Osteocyte (in vitro differentiated cells): ENCODE measurements around the gene DCUN1D1. TPM values are rescaled to one million over a fixed set of nuclear protein-coding genes. Genes with fewer than 3 reads are reported as not detected.

Experiments used
- DNase-seq: peaks from one replicate; pipeline ENCODE4 v3.0.0; 2021; ENCODE audit warnings: mixed read lengths; ENCODE audit not compliant: unreplicated experiment; ENCODE audit errors: extremely low spot score
- H3K27ac Mint-ChIP-seq: one replicate; pipeline ENCODE4 v1.8.0; 2021; ENCODE audit warnings: mild to moderate bottlenecking, mixed read lengths; ENCODE audit not compliant: unreplicated experiment
- H3K27me3 Mint-ChIP-seq: one replicate; pipeline ENCODE4 v1.8.0; 2021; ENCODE audit warnings: mixed read lengths; ENCODE audit not compliant: unreplicated experiment
- H3K36me3 Mint-ChIP-seq: one replicate; pipeline ENCODE4 v1.8.0; 2021; ENCODE audit warnings: mixed read lengths; ENCODE audit not compliant: unreplicated experiment
- H3K4me1 Mint-ChIP-seq: one replicate; pipeline ENCODE4 v1.8.0; 2021; ENCODE audit warnings: mixed read lengths; ENCODE audit not compliant: unreplicated experiment
- H3K4me3 Mint-ChIP-seq: one replicate; pipeline ENCODE4 v1.8.0; 2021; ENCODE audit warnings: mild to moderate bottlenecking, moderate library complexity, mixed read lengths; ENCODE audit not compliant: unreplicated experiment
- H3K9me3 Mint-ChIP-seq: one replicate; pipeline ENCODE4 v1.8.0; 2021; ENCODE audit warnings: mixed read lengths; ENCODE audit not compliant: unreplicated experiment
- CTCF ChIP-seq: fragments of 200-600 bp; sonication (generic); IDR thresholded peaks from 2 replicates; pipeline ENCODE4 v1.5.0; 2021; ENCODE audit warnings: antibody characterized with exemption, mild to moderate bottlenecking, moderate library complexity
- total RNA-seq: library from RNA; stranded (reverse); gene quantifications from 2 replicates; pipeline ENCODE4 v1.2.1, GENCODE V29; 2021

Gene DCUN1D1
- total RNA-seq, 1 donor from 2014 or later: 56.5 TPM

DNA sequence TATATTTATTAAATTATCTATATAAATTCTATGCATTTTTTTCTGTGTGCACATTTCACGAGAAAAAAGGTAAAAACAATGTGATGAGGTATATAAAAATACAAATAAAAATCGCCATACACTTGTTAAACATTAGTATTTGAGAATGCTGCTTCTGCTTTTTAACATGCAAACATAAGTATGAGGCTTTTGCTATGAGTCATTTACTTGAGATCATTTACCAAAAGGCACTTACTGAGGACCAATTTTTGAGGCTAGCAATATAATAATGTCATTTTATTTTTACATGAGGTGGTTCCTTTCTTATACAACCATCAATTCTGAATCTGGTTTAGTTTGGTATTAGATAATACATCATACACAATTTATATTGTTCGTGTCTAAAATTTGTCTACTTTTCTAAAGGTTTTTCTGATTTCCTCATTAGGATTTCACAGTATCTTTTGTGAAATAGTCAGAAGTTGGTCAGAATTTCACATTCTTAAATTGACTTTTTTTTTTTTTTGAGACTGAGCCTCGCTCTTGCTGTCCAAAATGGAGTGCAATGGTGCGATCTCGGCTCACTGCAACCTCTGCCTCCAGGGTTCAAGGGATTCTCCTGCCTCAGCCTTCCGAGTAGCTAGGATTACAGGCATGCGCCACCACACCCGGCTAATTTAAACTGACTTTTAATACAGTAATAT lies 25.6 kb downstream of the DCUN1D1 start:
- TF ChIP-seq CTCF: no peak
- Mint-ChIP-seq H3K4me1 (peaks cover 4% of the 10 kb centered on the region), H3K4me3 (no peak overlapping the region), H3K36me3 (peaks cover 37% of the 10 kb centered on the region), H3K27me3 (no peaks in the 10 kb centered on the region), H3K9me3 (peaks cover 3% of the 10 kb centered on the region), H3K27ac (no peak overlapping the region)
- DNase-seq: no peak

- DNase-seq: no peak
- no peak overlapping the region for H3K27ac Mint-ChIP-seq
- H3K4me1 Mint-ChIP-seq: no peaks in the 10 kb centered on the region
- no peaks in the 10 kb centered on the region for H3K27me3 Mint-ChIP-seq
- no peak overlapping the region for H3K4me3 Mint-ChIP-seq
- no peak for TF ChIP-seq CTCF
- peaks cover 42% of the 10 kb centered on the region for H3K36me3 Mint-ChIP-seq
- peaks cover 3% of the 10 kb centered on the region for H3K9me3 Mint-ChIP-seq
Measured at GRCh38 chr3:182949688-182950087, 30.6 kb downstream of the DCUN1D1 start.

GRCh38 chr3:182948305-182948704 lies 32.0 kb downstream of the DCUN1D1 start:
- no peaks in the 10 kb centered on the region for H3K27me3 Mint-ChIP-seq
- no peak for DNase-seq
- peaks cover 44% of the 10 kb centered on the region for H3K36me3 Mint-ChIP-seq
- peaks cover 3% of the 10 kb centered on the region for H3K9me3 Mint-ChIP-seq
- no peak overlapping the region for H3K4me3 Mint-ChIP-seq
- no peak overlapping the region for H3K27ac Mint-ChIP-seq
- no peak for TF ChIP-seq CTCF
- no peaks in the 10 kb centered on the region for H3K4me1 Mint-ChIP-seq

- no peak for DNase-seq
- Mint-ChIP-seq H3K4me1 (no peaks in the 10 kb centered on the region), H3K36me3 (peaks cover 41% of the 10 kb centered on the region), H3K4me3 (no peak overlapping the region), H3K9me3 (peaks cover 3% of the 10 kb centered on the region), H3K27me3 (no peaks in the 10 kb centered on the region), H3K27ac (no peak overlapping the region)
- TF ChIP-seq CTCF: no peak
Measured at GRCh38 chr3:182947888-182948287, 32.5 kb downstream of the DCUN1D1 start.

- no peak overlapping the region for H3K4me3 Mint-ChIP-seq
- no peaks in the 10 kb centered on the region for H3K4me1 Mint-ChIP-seq
- no peak for TF ChIP-seq CTCF
- no peaks in the 10 kb centered on the region for H3K27me3 Mint-ChIP-seq
- no peak overlapping the region for H3K27ac Mint-ChIP-seq
- peaks cover 28% of the 10 kb centered on the region for H3K36me3 Mint-ChIP-seq
- no peak for DNase-seq
- H3K9me3 Mint-ChIP-seq: no peaks in the 10 kb centered on the region
Measured at GRCh38 chr3:182941719-182942118, 38.6 kb downstream of the DCUN1D1 start.
